ENCODE data around the gene SPRED1.

The SPRED1 gene

GRCh38 chr15:38253351-38253781 lies 730 bp downstream of the SPRED1 start:
- H3K27ac ChIP-seq: no peak overlapping the region
- no peak for TF ChIP-seq CTCF (IDR thresholded peaks at IDR 0.05)

GRCh38 chr15:38254051-38254883 lies 1.6 kb downstream of the SPRED1 start:
- Histone ChIP-seq H3K4me3 (ENCODE audit: low read depth in 1 of 2, low read length in 1 of 2) (no peak overlapping the region), H3K36me3 (no peaks in the 10 kb centered on the region), H3K27ac (no peak overlapping the region), H3K27me3 (peaks cover 72% of the 10 kb centered on the region), H3K4me1 (ENCODE audit: control insufficient read depth in 1 of 2, insufficient read depth in 1 of 2, low read depth in 1 of 2, low read length in 1 of 2) (peaks cover 14 to 38% of the 10 kb centered on the region in 2 experiments), H3K9me3 (no peaks in the 10 kb centered on the region)
- no peak for TF ChIP-seq CTCF (IDR thresholded peaks at IDR 0.05)

More at GRCh38 chr15:38253351-38253781, 730 bp downstream of the SPRED1 start:
- H3K4me3 ChIP-seq (ENCODE audit: low read depth in 1 of 2, low read length in 1 of 2): peak overlapping the region in 1 of 2 experiments; percentile 72
- H3K4me1 ChIP-seq (ENCODE audit: control insufficient read depth in 1 of 2, insufficient read depth in 1 of 2, low read depth in 1 of 2, low read length in 1 of 2): peaks cover 14 to 38% of the 10 kb centered on the region in 2 experiments
- H3K9me3 ChIP-seq: no peaks in the 10 kb centered on the region
- peaks cover 81% of the 10 kb centered on the region for H3K27me3 ChIP-seq
- H3K36me3 ChIP-seq: no peaks in the 10 kb centered on the region

GRCh38 chr15:38255690-38256089 lies 3.1 kb downstream of the SPRED1 start:
- H3K9me3 ChIP-seq: no peaks in the 10 kb centered on the region
- H3K27ac ChIP-seq: no peak overlapping the region
- no peak for TF ChIP-seq CTCF (IDR thresholded peaks at IDR 0.05)
- peaks cover 58% of the 10 kb centered on the region for H3K27me3 ChIP-seq
- peaks cover 14 to 38% of the 10 kb centered on the region in 2 experiments for H3K4me1 ChIP-seq (ENCODE audit: control insufficient read depth in 1 of 2, insufficient read depth in 1 of 2, low read depth in 1 of 2, low read length in 1 of 2)
- H3K4me3 ChIP-seq (ENCODE audit: low read depth in 1 of 2, low read length in 1 of 2): no peak overlapping the region
- no peaks in the 10 kb centered on the region for H3K36me3 ChIP-seq

- Histone ChIP-seq H3K27ac (no peak overlapping the region), H3K36me3 (no peaks in the 10 kb centered on the region), H3K4me1 (ENCODE audit: control insufficient read depth in 1 of 2, insufficient read depth in 1 of 2, low read depth in 1 of 2, low read length in 1 of 2) (peaks cover 5 to 21% of the 10 kb centered on the region in 2 experiments), H3K9me3 (no peaks in the 10 kb centered on the region), H3K4me3 (ENCODE audit: low read depth in 1 of 2, low read length in 1 of 2) (no peak overlapping the region), H3K27me3 (peaks cover 38% of the 10 kb centered on the region)
- TF ChIP-seq CTCF (IDR thresholded peaks at IDR 0.05): no peak
These were observed 5.0 kb downstream of the SPRED1 start for GRCh38 chr15:38257676-38258075.

GRCh38 chr15:38259134-38259533 lies 6.5 kb downstream of the SPRED1 start:
- Histone ChIP-seq H3K9me3 (no peaks in the 10 kb centered on the region), H3K4me3 (ENCODE audit: low read depth in 1 of 2, low read length in 1 of 2) (no peak overlapping the region), H3K27ac (no peak overlapping the region), H3K36me3 (no peaks in the 10 kb centered on the region), H3K4me1 (ENCODE audit: control insufficient read depth in 1 of 2, insufficient read depth in 1 of 2, low read depth in 1 of 2, low read length in 1 of 2) (peaks cover 0 to 6% of the 10 kb centered on the region in 2 experiments), H3K27me3 (peaks cover 24% of the 10 kb centered on the region)
- no peak for TF ChIP-seq CTCF (IDR thresholded peaks at IDR 0.05)
